Measurements from ENCODE around the gene ANGPTL2. TPM values are rescaled to one million over a fixed set of nuclear protein-coding genes. Genes with fewer than 3 reads are reported as not detected.

Gene ANGPTL2
- total and polyA plus RNA-seq, 2 of the 4 experiments (the other 2 are of a cell fraction) = 9.5 to 25.1 TPM

GRCh38 chr9:127049044-127049443 is 73.4 kb downstream of the ANGPTL2 start:
- ChIA-PET POLR2A (ENCODE audit: unreplicated experiment) (no interaction called here), CTCF (interaction anchor here (1.5 kb wide), 1 partner anchor 12 kb away, joined by 6 read pairs; no protein-coding TSS in a partner anchor)
- Histone ChIP-seq H2AK5ac (ENCODE audit: low read depth, low read length) (no peak overlapping the region), H3K9ac (ENCODE audit: low read depth, low read length) (no peak overlapping the region), H2BK20ac (ENCODE audit: low read depth, low read length) (peak overlapping the region; percentile 85), H3K36me3 (ENCODE audit: control insufficient read depth, insufficient read depth, low read length) (no peaks in the 10 kb centered on the region), H3K56ac (ENCODE audit: extremely low read depth, insufficient read depth, low read length) (no peak overlapping the region), H3K4ac (ENCODE audit: low read depth, low read length) (peak overlapping the region; percentile 84), H3K14ac (replicated peaks; ENCODE audit: low read depth, low read length) (peak overlapping the region; percentile 79), H4K8ac (ENCODE audit: low read depth in 2 of 2, low read length in 2 of 2) (peak overlapping the region; percentile 14 to 60; a peak in 3 of 4 replicates), H2AFZ (replicated peaks; ENCODE audit: low read length, poor library complexity) (peak overlapping the region; percentile 58), H3K9me1 (ENCODE audit: insufficient read depth, low read length) (peaks cover 18% of the 10 kb centered on the region), H2BK5ac (ENCODE audit: low read depth, low read length, poor library complexity, severe bottlenecking) (peak overlapping the region; percentile 73), H2BK120ac (ENCODE audit: low read depth, low read length) (peak overlapping the region; percentile 90), H3K27me3 (ENCODE audit: control insufficient read depth, insufficient read depth, low read length) (no peaks in the 10 kb centered on the region), H4K20me1 (ENCODE audit: insufficient read depth, low read length) (no peaks in the 10 kb centered on the region), H2AK9ac (replicated peaks; ENCODE audit: low read depth, low read length, poor library complexity) (no peak overlapping the region), H3K4me1 (ENCODE audit: control insufficient read depth, insufficient read depth, low read length) (peaks cover 4% of the 10 kb centered on the region), H2BK15ac (ENCODE audit: low read depth, low read length) (peak overlapping the region; percentile 63; the same call in 1 of the 3 replicates), H3K4me3 (ENCODE audit: insufficient read depth, low read depth, low read length) (no peak overlapping the region), H3K4me2 (ENCODE audit: low read depth, low read length) (0 out of 2 replicates have a peak overlapping the region, but pooled peaks have one; percentile 0), H3K18ac (ENCODE audit: low read depth, low read length) (no peak overlapping the region), H4K5ac (ENCODE audit: low read depth, low read length) (no peak overlapping the region; the same call in 1 of the 2 replicates), H3K23ac (ENCODE audit: low read depth, low read length) (peak overlapping the region; percentile 73; the same call in 1 of the 2 replicates), H3K9me3 (ENCODE audit: control insufficient read depth, insufficient read depth, low read length) (no peaks in the 10 kb centered on the region), H3K79me1 (ENCODE audit: low read depth in 1 of 2, low read length in 2 of 2) (no peaks in the 10 kb centered on the region; a peak in 1 of 4 replicates), H3K27ac (ENCODE audit: insufficient read depth, low read length) (peak overlapping the region; percentile 6; the same call in 1 of the 2 replicates), H4K91ac (ENCODE audit: insufficient read depth, low read depth, low read length) (peak overlapping the region; percentile 9; the same call in 1 of the 2 replicates)
- no TSS peak for BruUV-seq (replicated peaks)
- intact Hi-C loops (cut with micrococcal nuclease) = loop anchor here (2.0 kb wide), 1 partner anchor 150 kb away; no protein-coding TSS in a partner anchor
- TF ChIP-seq SMC3 (IDR thresholded peaks at IDR 0.05; ENCODE audit: low read depth, low read length) (peak; percentile 31), NFE2L2 (IDR thresholded peaks at IDR 0.05; ENCODE audit: low read depth, low read length) (no peak; the same call in 1 of the 2 replicates), CHD1 (IDR thresholded peaks at IDR 0.05; ENCODE audit: low read depth, low read length) (no peak), FOS (IDR thresholded peaks at IDR 0.05; ENCODE audit: low read depth, low read length) (peak; percentile 59; the same call in 1 of the 2 replicates), BHLHE40 (IDR thresholded peaks at IDR 0.05; ENCODE audit: low read depth, low read length) (0 out of 2 replicates have a peak, but pooled peaks have one; percentile 10), RAD21 (IDR thresholded peaks at IDR 0.05; ENCODE audit: low read length) (peak; percentile 12), MXI1 (IDR thresholded peaks at IDR 0.05; ENCODE audit: borderline replicate concordance, low read depth, low read length) (0 out of 2 replicates have a peak, but pooled peaks have one; percentile 17), CEBPB (IDR thresholded peaks at IDR 0.05; ENCODE audit: low read depth, low read length) (peak; percentile 60; the same call in 1 of the 2 replicates), MAFK (IDR thresholded peaks at IDR 0.05; ENCODE audit: low read depth, low read length) (0 out of 2 replicates have a peak, but pooled peaks have one; percentile 0), CTCF (conservative IDR thresholded peaks at IDR 0.05; ENCODE audit: low read depth, low read length) (peak; percentile 34)
- DNase-seq (peak; percentile 97), ATAC-seq (ENCODE audit: low read depth) (peak; percentile 93)
- WGBS, 2 experiments (ENCODE audit: extremely low coverage in 2 of 2, insufficient read length in 1 of 2) = no CpG with 5 or more reads among the region's 4 CpGs
- in situ Hi-C loops (cut with MboI; ENCODE audit: low sequenced_read_pairs) = no loop called here
- dilution Hi-C loops (cut with HindIII; ENCODE audit: low sequenced_read_pairs, unreplicated experiment) = no loop called here
